Stimulated activated CD4-positive, alpha-beta T cell treated with anti-CD3 and anti-CD28 coated beads, Interleukin-12 subunit alpha, Interleukin-12 subunit beta, amount 100 ng/mL, for 48 hours (primary cell): ENCODE measurements around the gene TAF1.
"Not testable (repeated sequence)": the region's sequence is repeated elsewhere in the genome, so short reads cannot be mapped to it uniquely, and the experiment has no call there.

Source experiments
- DNase-seq, 3 donors: peaks; one replicate each; pipeline ENCODE4 v3.0.0-alpha.2; 2020; ENCODE audit warnings: low read depth in 2 of 3, low spot score in 1 of 3

Gene TAF1

GRCh38 chrX:71438750-71439149 lies 72.6 kb downstream of the TAF1 start:
- DNase-seq, result no peak

GRCh38 chrX:71439420-71439819 lies 73.3 kb downstream of the TAF1 start:
- DNase-seq, result no peak

- DNase-seq, result no peak
Measured at GRCh38 chrX:71439896-71440295, 73.7 kb downstream of the TAF1 start.

- no peak for DNase-seq
Measured at GRCh38 chrX:71440401-71440800, 74.2 kb downstream of the TAF1 start.

- not testable (repeated sequence) for DNase-seq
Measured at GRCh38 chrX:71441809-71442208, 75.7 kb downstream of the TAF1 start.

GRCh38 chrX:71450433-71451106 lies 84.4 kb downstream of the TAF1 start:
- no peak for DNase-seq

- DNase-seq, result not testable (repeated sequence)
Measured at GRCh38 chrX:71451518-71451917, 85.4 kb downstream of the TAF1 start.

- no peak for DNase-seq
Measured at GRCh38 chrX:71453056-71453455, 86.9 kb downstream of the TAF1 start.

- DNase-seq, result no peak
Measured at GRCh38 chrX:71454222-71454621, 88.1 kb downstream of the TAF1 start.

- DNase-seq, result no peak
Measured at GRCh38 chrX:71458866-71459265, 92.7 kb downstream of the TAF1 start.

GRCh38 chrX:71464968-71465367 lies 98.8 kb downstream of the TAF1 start:
- no peak for DNase-seq

GRCh38 chrX:71466979-71467523 lies 100.9 kb downstream of the TAF1 start:
- DNase-seq, result no peak

GRCh38 chrX:71475785-71476540 lies 109.8 kb downstream of the TAF1 start:
- DNase-seq, result no peak

GRCh38 chrX:71482228-71482958 lies 116.2 kb downstream of the TAF1 start:
- no peak for DNase-seq

- no peak for DNase-seq
Measured at GRCh38 chrX:71487814-71488213, 121.7 kb downstream of the TAF1 start.

GRCh38 chrX:71489540-71489939 lies 123.4 kb downstream of the TAF1 start:
- no peak for DNase-seq

GRCh38 chrX:71492231-71493065 lies 126.3 kb downstream of the TAF1 start:
- DNase-seq, result peak in 2 of 3 donors; percentile 19

- DNase-seq, result no peak
Measured at GRCh38 chrX:71493111-71493613, 127.0 kb downstream of the TAF1 start.

GRCh38 chrX:71495979-71496378 lies 129.8 kb downstream of the TAF1 start:
- not testable (repeated sequence) for DNase-seq

GRCh38 chrX:71496476-71496875 lies 130.3 kb downstream of the TAF1 start:
- no peak for DNase-seq

- not testable (repeated sequence) for DNase-seq
Measured at GRCh38 chrX:71502080-71502479, 135.9 kb downstream of the TAF1 start.
